GM19351 (cell line): ENCODE measurements around the gene LMNTD1.
"Not testable (repeated sequence)": the region's sequence is repeated elsewhere in the genome, so short reads cannot be mapped to it uniquely, and the experiment has no call there.

Experiments
- ATAC-seq: cut with Tn5 transposase; IDR thresholded peaks from one replicate; pipeline ENCODE4 v1.9.1; 2021; ENCODE audit warnings: mild to moderate bottlenecking, moderate library complexity; ENCODE audit not compliant: unreplicated experiment

Gene LMNTD1, protein sequence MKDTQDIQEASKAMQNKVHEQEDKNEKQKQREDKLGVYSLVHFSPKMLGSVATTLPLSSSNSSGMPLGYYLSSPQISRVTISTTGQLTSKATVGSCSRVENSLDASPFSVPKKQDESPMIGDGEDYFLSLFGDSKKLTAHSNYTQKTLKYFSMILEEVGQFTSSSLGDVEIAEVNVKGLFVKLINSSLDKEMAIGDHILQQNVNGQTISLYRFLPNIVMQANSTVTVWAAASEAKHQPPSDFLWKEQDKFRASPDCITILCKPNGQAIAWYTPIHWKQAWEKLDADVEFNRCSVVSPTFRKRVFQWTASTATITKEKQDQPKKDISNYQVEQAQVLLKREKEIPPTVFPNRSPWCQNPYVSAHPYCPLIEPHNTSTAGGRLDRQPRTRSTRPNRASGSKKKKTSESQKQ

DNA sequence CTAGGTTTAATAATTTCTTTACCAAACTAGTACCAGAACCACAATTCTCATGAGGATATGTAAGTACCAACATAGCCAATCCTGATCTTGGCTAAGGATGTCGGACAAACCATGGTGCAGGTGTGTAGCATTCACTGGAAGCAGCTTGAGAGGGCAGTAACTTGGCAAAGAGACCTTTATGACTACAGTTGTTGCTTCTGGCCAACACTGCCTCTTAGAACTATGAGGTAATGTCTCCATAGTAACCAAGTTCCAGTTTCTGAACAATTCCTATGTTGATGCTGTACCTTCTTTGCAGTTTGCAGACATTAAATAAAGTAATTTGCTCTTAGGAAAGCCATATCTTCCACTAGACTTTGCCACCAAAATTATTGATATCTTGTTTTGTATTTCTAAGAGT is at the start of gene LMNTD1:
TSS of gene LMNTD1 (minus strand) at position 186 of the 400 bp plus-strand sequence. CDS start 324 bp downstream, outside the sequence.
- ATAC-seq, result no peak

DNA sequence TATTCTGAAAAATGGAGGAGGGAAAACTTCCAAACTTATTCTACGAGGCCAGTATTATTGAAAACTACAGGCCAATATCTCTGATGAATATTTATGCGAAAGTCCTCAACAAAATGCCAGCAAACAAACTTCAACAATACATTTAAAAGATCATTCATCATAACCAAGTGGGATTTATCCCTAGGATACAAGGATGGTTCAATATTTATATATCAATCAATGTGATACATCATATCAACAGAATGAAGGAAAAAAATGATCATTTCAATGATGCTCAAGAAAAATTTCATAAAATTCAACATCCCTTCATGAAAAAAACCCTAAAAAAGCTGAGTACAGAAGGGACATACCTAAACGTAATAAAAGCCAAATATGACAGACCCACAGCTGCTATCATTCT is 45.9 kb upstream of the LMNTD1 start:
- ATAC-seq, result no peak

DNA sequence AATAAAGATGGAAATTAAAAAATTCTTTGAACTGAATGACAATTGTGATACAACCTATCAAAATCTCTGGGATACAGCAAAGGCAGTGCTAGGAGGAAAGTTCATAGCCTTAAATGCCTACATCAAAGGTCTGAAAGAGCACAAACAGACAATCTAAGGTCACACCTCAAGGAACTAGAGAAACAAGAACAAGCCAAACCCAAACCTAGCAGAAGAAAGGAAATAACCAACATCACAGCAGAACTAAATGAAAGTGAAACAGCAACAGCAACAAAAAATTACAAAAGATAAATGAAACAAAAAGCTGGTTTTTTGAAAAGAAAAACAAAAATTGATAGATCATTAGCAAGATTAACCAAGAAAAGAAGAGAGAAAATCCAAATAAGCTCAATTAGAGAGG is 42.4 kb upstream of the LMNTD1 start:
- not testable (repeated sequence) for ATAC-seq

DNA sequence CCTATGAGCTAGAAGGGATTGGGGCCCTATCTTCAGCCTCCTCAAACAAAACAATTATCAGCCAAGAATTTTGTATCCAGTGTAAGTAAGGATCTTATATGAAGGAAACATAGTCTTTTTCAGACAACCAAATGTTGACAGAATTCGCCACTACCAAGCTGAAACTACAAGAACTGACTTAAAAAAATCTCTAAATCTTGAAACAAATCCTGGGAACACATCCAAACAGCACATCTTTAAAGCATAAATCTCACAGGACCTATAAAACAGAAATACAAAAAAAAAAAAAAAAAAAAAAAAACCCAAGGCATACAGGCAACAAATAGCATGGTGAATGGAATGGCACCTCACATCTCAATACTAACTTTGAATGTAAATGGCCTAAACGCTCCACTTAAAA is 41.3 kb upstream of the LMNTD1 start:
- no peak for ATAC-seq

DNA sequence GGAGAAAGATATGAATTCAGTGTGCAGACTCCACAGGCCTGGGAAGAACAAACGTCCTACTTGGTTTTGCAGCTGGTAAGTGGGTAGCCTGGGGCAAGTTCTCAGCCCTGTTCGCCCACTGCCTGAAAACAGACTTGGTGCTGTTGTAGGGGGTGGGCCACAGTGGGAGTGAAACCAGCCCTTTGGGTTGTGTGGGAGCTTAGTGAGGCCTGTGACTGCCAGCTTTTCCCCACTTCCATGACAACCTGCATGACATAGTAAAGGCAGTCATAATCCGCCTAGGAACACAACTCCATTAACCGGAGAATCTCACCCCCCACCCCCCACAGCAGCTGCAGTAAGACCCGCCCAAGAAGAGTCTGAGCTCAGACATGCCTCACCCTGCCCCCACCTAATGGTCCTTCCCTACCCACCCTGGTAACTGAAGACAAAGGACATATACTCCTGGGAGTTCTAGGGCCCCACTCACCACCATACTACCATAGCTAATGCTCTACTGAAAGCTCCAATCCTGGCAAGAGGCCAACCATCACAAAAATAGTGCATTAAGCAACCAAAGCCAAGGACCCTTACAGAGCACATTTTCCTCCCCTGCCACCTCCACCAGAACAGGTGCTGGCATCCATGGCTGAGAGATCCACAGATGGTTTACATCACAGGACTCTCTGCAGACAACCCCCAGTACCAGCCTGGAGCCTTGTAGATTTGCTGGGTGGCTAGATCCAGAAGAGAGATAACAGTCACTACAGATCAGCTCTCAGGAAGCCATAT is 39.8 kb upstream of the LMNTD1 start:
- ATAC-seq, result no peak

DNA sequence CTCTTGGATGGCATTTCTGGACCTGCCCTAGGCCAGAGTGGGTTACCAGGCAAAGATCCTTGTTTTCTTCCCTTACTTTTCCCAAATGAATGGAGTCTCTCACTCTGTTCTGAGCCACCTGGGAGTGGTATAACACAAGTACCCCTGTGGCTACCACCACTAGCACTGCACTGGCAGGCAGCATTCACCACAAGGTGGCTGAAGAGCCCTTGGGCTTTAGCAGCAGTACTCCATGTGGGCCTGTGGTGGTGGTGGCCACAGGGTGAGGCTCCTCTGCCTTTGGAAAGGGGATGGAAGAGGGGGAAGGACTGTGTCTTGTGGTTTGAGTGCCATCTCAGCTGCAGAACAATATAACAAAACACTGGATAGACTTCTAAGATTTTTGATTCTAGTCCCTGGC is 38.1 kb upstream of the LMNTD1 start:
- no peak for ATAC-seq

DNA sequence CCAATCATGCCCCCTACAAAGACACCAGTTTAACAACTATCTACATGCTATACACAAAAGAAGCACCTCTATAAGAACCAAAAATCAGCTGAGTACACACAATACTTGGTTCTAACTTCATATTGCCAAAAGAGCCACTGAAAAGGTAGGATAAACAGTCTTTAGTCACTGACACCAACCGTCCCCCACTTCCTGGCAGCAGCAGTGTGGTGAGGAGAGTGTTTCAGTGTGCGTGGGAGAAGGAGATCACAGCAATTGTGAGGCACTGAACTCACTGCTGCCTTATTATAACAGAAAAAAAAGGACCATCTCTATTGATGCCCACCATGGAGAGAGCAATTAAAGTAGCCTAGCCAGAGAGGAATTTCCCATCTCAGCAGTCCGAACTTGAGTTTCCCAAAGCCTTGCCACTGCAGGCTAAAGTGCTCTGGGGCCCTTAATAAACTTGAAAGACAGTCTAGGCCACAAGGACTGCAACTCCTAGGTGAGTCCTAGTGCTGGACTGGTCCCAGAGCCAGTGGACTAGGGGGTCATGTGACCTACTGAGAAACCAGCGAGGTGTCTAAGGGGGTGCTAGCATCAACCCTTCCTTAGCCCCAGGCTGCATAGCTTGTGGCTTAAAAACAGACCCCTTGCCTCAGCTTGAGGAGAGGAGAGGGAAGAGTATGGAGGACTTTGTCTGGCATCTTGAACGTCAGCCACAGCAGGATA is 37.1 kb upstream of the LMNTD1 start:
- peak; percentile 77 for ATAC-seq

DNA sequence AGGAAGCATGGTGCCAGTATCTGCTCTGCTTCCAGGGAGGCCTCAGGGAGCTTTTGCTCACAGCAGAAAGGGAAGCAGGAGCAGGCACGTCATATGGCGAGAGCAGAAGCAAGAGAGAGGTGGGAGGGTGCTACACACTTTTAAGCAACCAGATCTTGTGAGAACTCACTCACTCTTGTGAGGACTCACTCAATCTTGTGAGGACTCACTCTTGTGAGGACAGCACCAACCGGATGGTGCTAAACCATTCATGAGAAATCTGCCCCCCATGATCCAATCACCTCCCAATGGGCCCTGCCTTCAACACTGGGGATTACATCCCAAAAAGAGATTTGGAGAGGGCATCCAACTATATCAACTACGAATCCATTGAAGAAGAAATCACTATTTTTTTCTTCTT is 34.3 kb upstream of the LMNTD1 start:
- no peak for ATAC-seq

DNA sequence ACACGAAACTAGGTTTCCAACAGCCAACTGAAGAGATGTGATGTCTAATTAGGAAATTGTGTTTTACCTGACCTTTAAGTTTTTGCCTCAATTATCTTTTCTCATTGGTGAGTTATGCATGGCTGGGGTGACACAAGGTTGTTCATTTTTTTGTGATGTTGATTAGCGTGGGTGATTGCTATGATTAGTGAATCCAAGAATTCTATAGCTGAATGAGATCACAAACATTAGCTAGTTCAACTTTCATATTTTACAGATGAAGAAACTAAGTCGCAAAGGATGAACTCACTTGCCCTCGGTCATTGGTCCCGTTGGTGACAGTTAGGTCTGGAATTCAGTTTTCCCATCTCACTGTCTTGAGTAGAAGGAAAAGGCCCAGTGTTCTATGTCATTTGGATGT is 32.6 kb upstream of the LMNTD1 start:
- no peak for ATAC-seq

DNA sequence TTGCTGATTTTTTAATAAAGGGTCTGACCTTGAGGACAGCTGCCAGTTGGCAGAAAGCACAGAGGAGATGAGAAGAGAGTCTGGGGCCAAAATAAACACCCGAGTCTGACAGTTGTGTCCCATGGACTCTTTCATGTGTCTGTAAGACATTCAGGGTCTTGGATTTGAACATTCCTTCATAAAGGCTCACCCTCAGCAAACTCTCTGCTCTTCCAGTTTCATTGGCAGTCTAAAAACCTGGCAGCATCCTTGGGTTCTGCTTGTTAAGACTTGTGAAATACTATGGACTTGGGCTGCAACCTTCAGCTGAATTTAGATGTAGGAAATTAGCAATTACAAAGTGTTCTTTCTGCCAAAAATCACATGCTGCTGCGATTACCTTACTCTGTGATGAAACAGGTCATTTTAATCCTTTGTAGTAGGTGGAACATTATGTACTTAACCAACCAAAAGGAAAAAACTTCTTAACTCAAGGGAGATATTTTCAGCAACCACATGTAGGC is 32.0 kb upstream of the LMNTD1 start:
- no peak for ATAC-seq

DNA sequence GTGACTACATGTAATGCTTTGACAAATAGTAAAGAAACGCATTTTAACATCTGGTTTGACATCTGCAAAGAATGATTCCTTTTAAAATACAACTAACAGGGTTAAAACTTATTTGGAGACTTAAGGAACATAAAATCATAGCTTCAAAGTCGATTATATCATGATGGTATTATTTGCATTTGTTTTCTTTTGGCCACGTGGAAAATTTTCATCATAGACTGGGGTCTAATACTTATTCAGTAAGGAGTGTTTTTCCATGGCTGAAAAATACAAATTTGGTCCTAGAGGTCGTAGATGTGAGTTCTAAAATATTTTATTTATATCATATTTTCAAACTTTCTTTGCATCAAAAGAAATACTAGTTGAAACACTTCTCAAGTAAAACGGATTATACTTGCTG is 31.5 kb upstream of the LMNTD1 start:
- ATAC-seq, result no peak

DNA sequence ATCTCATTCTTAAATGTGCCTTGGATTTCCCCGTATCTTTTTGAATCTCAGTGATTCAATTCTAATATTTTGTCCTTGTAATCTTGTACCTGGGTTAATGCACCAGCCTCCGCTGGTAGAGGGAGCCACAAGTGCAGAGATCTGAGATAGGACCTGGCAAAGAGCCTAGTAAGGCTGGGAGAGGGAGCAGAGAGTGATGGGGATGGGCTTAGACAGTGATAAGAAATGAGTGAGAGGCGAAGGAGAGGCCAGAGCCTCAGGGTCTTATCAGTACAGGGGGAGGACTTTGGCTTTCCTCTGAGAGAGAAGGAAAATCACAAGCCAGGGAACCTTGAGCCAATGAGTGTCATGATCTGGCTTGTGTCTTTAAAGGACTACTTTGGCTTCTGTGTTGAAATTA is 30.5 kb upstream of the LMNTD1 start:
- ATAC-seq, result no peak

DNA sequence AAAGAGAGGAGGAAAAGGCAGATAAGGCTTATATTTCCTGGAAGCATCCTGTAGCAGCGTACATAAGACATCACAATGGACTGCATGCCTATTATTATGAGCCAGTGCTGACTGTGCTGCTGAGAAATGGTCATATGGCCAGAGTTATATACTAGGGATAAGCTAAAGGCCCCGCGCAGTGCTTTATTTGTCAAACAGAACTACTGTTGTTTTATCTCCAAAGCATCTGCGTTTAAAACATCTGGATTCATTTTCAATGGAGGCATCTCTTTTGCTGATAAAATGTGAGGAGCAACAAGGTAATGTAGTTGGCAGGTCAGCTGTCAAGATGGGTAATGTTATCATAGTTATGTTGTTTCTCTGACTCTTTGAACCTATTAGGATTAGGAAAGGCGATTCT is 28.0 kb upstream of the LMNTD1 start:
- ATAC-seq, result no peak

DNA sequence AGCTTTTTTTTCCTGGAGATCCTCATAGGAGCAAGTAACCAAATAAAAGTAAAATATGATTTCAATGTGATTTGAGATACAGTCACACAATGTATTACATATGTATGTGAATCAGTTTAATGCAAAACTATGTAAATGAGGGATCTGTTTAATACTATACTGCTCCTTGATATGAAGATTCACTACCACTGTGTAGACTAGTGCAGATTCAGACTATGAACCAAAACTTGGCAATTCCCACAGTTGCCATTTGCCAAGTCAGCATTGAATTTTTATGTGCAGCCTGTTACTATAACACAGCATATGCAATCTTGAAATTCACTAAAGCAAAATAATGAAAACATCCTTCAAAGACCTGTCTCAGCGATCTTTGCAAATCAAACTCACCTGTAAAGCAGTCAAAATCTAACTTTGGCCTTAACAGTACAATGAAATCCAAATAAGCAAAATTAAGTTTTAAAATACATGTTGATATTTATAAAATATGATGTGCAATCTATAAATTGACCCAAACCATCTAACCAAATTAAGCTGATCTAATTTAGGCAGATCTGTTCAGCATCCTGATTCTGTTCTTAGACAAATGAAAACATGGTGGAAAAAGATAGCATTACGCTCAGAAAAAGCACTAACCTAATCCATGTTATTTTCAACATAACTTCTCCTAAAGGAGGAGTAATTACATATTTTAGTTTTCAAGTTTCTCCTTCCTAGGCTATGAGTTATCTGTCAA is 25.5 kb upstream of the LMNTD1 start:
- ATAC-seq, result no peak

DNA sequence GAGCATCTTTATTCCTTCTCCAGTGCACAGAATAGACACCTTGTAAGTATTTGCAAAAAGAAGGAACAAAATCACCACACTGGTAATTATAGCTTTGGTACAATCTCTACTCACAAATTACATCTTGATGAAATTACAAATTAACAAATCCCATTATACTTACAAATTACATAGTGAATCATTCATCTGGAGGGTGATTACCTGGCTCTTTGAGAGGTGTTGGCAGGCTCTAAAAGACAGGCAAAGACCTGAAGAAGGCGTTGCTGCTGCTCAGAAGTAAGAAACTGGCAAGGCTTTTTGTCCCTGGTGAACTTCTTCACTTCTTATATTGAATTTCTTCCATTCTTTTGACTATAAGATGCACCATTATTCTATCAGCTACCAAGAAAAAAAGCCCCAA is 21.7 kb upstream of the LMNTD1 start:
- ATAC-seq, result no peak

DNA sequence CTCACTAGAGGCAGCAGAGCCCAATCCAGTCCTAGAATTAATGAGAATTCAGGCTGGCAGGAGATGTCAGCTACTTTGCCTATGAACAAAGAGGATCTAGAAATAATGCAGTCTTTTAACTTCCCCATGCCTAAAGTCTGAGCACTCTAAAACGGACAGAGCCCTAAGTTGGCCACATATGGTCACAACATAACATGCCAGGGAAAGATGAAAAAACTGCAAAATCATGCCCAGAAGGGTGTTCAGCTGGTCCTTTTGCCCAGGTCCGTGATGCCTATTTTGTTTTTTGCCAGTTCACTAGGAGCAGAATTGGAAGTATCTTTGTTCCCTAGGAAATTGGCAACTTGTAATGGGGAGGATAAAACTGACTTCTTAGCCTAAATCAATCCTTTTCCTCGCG is 20.3 kb upstream of the LMNTD1 start:
- no peak for ATAC-seq

DNA sequence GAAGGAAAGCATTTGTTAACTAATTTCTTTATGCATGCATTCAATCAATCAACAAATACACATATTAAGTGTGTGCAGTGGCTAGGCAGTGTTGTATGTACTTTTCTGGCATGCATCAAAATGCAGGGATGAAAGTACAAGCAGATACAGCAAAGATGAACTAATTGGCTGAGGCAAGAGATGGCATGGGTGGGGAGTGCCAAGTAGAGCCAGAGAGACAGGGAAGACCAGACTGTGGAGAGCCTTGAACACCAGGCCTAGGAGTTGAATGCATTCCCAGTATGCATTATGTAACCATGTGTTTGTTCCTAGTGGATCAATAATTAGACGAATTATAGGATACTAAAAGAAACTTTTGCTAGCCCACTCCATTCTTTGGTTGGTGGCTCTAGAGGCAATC is 17.3 kb upstream of the LMNTD1 start:
- ATAC-seq, result no peak

DNA sequence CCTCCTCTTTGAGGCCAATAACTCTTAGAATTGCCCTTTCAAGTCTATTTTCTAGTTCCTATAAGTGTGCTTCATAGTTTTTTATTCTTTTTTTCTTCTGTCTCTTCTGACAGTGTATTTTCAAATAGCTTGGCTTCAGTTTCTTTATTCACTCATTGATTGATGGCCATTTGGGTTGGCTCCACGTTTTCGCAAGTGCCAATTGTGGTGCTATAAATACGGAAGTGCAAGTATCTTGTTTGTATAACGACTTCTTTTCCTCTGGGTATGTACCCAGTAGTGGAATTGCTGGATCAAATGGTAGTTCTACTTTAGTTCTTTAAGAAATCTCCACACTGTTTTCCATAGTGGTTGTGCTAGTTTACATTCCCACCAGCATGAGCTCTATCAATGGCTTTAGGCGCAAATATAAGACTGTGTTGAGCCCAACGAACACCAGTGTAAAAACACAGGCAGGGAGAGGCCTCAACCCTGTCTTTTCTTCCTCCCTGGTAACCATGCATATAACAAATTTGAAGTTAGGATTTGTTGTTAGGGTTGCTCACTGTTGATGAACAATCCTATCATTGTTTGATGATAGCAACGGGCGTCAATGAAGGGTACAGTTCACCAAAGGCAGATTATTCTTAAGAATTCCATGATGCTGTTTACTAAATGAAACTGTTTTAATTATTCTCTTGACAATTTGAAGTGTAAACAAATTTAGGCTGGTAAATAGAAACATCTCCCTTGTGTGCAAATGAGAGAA is 13.3 kb upstream of the LMNTD1 start:
- no peak for ATAC-seq

DNA sequence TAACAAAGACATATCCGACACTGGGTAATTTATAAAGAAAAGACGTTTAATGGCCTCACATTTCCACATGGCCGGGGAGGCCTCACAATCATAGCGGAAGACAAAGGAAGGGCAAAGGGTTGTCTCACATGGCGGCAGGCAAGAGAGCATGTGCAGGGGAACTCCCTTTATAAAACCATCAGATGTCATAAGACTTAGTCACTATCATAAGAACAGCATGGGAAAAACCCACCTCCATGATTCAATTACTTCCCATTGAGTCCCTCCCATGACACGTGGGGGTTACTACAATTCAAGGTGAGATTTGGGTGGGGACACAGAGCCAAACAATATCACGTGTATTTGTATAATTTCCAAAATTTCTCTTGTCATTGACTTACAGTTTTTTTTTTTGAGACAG is 5.5 kb upstream of the LMNTD1 start:
- ATAC-seq, result no peak

DNA sequence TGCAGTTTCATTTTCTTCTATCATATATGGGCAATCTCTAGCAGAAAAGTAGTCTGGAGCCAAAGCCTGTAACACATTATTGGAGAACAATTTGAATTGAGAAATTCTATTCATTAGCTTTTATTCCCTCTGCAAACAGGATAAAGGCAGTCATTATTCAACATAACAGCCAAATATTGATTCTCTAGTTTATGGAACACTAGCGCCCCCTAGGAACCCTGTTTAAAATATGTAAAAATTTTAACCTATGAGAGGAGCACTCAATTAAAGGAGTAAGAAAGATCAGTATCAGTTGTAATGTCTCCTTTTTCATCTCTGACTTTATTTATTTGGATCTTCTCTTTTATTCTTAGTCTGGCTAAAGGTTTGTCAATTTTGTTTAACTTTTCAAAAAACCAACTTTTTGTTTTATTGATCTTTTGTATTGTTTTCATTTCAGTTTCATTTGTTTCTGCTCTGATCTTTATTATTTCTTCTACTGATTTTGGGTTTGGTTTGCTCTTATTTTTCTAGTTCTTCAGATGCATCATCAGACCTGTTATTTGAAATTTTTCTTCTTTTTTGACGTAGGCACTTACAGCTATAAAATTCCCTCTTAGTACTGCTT is 4.8 kb upstream of the LMNTD1 start:
- no peak for ATAC-seq
